EL (cell line): ENCODE results near the gene FGFR3.

Source experiments
- DNase-seq: peaks from one replicate; pipeline ENCODE4 v3.0.0-alpha.2; 2016

The FGFR3 gene

DNA sequence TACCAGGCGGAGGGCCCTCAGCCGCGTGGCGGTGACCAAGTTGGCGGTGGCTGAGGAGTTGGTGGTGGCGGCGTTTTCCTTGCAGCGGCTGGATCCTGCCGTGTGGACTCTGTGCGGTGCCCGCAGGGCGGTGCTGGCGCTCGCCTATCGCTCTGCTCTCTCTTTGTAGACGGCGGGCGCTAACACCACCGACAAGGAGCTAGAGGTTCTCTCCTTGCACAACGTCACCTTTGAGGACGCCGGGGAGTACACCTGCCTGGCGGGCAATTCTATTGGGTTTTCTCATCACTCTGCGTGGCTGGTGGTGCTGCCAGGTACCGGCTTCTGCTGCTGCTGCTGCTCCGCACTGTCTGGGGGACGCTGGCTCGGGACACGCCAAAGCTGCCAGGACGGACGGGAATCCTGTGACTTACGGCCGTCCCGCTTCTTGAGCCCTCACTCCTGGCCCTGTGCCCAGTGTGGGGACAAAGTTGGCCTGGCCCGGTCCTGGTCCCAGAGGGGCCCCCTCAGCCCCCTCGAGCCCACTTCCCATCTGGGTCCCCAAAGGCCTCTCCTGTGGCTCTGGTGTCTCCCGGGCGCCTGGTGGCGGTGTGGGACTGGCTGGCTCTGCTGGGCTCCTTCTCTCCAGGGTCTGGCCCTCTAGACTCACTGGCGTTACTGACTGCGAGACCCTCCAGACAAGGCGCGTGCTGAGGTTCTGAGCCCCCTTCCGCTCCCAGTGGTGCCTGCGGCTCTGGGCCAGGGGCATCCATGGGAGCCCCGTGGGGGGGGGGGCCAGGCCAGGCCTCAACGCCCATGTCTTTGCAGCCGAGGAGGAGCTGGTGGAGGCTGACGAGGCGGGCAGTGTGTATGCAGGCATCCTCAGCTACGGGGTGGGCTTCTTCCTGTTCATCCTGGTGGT lies 10.7 kb downstream of the FGFR3 start:
- no peak for DNase-seq

DNA sequence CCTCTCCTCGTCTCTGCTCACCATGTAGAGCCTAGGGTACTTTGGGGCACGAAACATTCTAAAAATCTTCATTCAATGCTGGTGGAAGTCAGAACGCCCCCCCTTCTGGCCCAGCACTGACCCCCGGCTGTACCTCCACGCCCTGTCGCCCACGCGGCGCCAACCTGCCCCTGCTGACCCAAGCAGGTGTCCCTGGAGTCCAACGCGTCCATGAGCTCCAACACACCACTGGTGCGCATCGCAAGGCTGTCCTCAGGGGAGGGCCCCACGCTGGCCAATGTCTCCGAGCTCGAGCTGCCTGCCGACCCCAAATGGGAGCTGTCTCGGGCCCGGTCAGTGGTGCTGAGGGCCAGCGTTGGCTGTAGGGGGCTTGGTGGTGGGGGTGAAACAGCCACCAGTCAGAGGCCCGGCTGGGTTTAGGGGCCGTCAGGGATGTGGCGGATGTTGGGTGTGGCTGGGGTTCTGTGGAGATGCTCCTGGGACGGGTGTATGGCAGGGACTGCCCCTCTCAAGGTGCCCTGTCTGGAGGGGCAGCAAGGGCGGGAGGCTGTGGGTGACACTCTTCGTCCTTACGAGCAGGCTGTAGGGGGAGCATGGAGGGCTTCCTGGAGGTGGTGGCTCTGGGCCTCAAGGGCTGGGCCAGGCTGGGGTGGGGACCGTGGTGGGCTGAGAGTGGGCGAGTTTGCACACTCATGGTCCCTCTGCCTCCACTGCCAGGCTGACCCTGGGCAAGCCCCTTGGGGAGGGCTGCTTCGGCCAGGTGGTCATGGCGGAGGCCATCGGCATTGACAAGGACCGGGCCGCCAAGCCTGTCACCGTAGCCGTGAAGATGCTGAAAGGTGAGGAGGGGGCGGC lies 11.8 kb downstream of the FGFR3 start:
- DNase-seq, result no peak

DNA sequence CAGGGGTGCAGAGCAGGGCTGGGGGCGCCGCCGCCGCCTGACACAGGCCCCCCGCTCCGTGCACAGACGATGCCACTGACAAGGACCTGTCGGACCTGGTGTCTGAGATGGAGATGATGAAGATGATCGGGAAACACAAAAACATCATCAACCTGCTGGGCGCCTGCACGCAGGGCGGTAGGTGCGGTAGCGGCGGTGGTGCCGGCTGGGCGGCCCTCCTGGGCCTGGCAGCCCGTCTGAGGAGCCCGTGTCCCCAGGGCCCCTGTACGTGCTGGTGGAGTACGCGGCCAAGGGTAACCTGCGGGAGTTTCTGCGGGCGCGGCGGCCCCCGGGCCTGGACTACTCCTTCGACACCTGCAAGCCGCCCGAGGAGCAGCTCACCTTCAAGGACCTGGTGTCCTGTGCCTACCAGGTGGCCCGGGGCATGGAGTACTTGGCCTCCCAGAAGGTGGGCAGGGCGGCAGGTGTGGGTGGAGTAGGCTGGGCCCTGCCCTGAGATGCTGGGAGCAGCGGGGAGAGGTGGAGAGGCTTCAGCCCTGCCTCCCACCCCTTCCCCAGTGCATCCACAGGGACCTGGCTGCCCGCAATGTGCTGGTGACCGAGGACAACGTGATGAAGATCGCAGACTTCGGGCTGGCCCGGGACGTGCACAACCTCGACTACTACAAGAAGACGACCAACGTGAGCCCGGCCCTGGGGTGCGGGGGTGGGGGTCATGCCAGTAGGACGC lies 12.6 kb downstream of the FGFR3 start:
- no peak for DNase-seq

DNA sequence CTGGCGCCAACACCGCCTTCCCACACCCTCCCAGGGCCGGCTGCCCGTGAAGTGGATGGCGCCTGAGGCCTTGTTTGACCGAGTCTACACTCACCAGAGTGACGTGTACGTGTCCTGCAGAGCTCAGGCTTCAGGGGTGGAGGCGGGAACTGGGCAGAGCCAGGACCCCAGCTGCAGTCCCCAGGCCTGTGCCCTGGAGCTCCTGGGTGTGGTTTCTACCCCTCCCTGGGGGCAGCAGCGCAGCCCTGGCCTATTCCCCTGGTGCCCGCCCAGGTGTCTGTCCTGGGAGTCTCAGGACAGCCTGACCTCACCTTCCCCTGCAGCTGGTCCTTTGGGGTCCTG lies 13.1 kb downstream of the FGFR3 start:
- DNase-seq, result no peak

DNA sequence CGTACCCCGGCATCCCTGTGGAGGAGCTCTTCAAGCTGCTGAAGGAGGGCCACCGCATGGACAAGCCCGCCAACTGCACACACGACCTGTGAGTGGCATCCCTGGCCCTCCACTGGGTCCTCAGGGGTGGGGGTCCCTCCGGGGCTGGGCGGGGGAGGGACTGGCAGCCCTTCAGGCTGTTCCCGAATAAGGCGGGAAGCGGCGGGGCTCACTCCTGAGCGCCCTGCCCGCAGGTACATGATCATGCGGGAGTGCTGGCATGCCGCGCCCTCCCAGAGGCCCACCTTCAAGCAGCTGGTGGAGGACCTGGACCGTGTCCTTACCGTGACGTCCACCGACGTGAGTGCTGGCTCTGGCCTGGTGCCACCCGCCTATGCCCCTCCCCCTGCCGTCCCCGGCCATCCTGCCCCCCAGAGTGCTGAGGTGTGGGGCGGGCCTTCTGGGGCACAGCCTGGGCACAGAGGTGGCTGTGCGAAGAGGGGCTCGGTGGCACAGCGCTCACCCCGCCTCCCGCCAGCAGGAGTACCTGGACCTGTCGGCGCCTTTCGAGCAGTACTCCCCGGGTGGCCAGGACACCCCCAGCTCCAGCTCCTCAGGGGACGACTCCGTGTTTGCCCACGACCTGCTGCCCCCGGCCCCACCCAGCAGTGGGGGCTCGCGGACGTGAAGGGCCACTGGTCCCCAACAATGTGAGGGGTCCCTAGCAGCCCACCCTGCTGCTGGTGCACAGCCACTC lies 13.7 kb downstream of the FGFR3 start:
- no peak for DNase-seq

DNA sequence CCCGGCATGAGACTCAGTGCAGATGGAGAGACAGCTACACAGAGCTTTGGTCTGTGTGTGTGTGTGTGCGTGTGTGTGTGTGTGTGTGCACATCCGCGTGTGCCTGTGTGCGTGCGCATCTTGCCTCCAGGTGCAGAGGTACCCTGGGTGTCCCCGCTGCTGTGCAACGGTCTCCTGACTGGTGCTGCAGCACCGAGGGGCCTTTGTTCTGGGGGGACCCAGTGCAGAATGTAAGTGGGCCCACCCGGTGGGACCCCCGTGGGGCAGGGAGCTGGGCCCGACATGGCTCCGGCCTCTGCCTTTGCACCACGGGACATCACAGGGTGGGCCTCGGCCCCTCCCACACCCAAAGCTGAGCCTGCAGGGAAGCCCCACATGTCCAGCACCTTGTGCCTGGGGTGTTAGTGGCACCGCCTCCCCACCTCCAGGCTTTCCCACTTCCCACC lies 14.3 kb downstream of the FGFR3 start:
- no peak for DNase-seq

DNA sequence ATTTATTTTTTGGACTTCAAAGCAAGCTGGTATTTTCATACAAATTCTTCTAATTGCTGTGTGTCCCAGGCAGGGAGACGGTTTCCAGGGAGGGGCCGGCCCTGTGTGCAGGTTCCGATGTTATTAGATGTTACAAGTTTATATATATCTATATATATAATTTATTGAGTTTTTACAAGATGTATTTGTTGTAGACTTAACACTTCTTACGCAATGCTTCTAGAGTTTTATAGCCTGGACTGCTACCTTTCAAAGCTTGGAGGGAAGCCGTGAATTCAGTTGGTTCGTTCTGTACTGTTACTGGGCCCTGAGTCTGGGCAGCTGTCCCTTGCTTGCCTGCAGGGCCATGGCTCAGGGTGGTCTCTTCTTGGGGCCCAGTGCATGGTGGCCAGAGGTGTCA lies 15.3 kb downstream of the FGFR3 start:
- DNase-seq, result no peak

DNA sequence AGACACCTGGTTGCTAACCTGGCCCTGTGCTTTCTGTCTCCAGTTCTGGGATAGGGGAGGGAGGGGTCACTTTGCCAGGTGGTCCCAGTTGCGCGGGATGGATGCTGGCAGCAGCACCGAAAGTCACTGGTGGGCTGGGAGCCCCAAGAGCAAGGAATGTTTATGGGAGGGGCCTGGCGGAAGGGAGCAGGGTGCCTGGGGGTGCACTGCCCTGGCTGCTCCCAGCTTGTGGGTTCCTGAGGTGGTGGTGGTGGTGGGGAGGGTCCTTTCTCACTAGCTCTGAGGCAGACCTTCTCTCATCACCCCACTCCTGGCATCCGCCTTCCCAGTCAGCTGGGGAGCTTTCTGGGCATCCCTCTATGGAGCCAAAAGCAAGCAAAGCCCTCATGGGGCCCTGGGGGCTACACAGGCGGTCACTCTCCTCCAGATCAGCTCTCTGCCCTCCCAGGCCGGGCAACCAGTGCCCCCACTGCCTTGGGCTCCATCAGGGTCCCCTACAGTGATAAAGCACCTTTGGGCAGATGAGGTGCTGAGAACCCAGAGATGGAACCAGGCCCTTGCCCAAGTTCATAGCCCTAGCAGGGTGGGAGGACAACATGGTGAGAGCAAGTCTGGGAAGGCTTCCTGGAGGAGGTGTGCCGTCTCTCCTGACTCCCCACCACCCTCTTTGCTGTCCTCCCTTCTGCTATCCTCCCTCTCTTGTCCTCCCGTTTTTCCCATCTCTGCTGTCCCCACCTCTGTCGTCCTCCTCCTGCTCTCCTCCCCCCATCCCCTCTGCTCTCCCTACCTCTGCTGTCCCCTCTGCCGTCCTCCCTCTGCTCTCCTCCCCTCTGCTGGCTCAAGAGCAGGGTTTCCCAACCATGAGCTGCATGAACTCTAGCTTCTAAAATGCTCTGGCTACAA lies 16.0 kb downstream of the FGFR3 start:
- no peak for DNase-seq

DNA sequence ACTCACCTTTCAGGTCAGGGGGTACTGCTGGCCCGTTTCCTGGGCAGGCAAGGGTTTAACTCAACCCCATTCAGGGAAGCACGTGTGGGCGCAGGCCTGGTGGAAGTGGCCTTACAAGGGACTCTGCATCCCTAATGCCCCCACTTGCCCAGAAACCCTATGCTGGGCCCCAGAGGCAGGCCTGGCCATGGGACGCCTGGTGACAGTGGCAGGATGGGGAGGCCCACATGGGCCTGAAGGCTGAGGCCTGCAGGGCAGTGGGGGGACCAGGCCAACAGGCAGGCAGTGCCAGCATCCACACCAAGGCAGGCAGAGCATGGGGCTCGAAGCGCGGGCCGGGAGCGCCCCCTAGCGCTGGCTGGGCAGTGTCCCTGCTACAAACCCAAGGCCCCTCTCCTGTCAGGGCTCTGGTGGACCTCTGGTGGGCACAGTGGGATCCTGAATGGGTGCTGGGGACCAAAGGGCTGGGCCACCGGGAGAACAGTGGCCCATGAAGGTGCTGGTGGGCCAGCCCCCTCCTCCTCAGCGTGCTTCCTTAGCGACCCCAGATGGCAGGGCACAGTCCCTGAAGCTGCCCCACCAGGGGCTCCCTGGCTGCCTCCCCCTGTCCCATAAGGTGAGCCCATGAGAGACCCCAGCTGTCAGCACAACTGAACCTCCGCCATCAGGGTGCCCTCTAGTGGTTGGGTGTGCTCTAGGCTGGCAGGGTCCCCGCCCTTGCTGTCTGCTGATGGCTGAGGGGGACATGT lies 16.8 kb downstream of the FGFR3 start:
- DNase-seq, result peak; percentile 62

DNA sequence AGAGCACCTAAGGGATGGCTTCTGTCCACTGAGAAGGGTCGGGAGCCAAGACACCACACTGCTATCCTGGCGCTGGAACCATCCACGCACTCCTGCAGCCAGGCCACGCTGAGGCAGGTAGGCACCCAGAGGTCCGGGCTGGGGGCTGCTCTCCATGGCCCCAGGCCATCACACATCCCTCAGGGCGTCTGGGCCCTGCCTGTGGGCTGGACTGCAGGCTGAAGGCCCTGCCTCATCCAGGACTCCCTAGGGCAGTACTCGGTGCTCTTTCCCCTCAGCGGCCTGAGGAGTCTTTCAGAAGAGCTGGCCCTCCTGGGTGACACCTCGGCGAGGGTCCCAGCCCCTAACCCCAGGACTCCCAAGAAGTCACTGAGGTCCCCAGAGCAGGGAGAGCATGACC lies 17.7 kb downstream of the FGFR3 start:
- DNase-seq, result no peak

DNA sequence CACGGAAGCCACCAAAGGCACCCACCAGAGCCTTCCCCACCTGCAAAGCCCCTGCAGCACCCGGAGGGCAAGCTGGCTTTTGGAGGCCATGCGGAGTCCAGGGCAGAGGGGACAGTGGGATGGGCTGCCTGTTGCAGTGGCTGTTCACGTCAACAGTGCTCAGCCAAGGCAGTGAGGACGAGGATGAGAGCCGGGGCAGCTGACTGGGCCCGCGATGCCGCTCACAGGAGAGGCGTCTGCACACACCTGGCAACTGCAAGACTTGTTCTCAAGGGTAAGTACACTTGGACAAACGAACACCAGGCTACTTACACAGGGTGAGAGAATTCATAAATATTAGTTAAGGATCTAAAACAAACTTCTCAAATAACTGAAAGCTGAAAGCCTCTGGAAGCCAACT lies 19.6 kb downstream of the FGFR3 start:
- no peak for DNase-seq

DNA sequence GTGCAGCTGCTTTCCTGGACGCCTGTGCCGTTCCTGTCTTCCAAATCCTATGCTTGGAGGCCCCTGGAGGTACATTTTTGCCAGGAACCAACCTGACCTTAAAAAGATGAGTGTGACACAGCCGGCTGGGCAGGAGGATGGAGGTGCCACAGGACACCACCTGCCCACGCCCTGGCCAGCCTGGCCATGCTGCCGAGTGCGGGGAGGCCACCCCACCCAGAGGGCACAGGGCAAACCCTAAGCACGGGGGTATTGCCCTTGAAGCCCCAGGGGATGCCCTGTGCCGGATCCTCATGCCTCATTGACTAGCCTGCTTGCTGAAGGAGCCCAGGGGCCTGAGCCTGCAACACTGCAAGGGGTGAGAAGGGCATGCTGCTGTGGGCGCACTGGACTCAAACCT lies 20.1 kb downstream of the FGFR3 start:
- no peak for DNase-seq

DNA sequence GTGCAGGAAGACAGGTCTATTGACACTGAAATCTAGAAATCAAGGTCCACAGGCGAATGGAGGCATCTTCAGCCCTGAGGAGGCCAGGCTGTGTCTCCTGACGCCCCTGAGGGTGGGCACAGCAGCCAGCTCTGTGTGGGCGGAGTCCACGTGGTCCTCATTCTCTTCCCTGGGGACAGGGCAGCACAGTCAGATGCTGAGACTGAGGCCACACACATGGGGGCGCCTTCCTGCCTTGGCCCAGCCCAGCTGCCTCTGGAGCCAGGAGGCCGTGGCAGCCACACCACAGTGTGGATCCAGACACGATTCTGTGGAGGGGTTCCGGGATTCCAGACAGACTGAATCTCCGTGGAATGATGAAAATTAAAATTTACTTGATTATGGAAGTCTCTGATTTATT lies 20.8 kb downstream of the FGFR3 start:
- DNase-seq, result no peak

DNA sequence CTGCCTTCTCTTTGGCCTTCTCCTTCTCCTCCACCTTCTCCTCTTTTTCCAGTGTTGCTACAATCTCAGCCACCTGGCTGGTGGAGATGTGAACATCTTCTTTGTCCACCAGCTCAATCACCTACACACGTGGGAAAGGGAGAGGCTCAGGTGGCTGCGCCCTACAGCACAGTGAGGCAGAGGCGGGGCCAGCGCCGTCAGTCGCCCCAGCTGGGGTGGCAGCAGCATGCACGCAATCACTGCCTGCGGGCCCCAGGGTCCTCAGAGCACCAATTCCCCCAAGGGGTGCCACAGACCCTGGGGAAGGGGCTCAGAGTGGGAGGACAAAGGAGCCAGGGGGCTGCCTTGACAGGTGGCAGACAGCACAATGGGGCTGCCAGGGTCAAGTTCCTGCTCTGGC lies 21.4 kb downstream of the FGFR3 start:
- DNase-seq, result no peak

DNA sequence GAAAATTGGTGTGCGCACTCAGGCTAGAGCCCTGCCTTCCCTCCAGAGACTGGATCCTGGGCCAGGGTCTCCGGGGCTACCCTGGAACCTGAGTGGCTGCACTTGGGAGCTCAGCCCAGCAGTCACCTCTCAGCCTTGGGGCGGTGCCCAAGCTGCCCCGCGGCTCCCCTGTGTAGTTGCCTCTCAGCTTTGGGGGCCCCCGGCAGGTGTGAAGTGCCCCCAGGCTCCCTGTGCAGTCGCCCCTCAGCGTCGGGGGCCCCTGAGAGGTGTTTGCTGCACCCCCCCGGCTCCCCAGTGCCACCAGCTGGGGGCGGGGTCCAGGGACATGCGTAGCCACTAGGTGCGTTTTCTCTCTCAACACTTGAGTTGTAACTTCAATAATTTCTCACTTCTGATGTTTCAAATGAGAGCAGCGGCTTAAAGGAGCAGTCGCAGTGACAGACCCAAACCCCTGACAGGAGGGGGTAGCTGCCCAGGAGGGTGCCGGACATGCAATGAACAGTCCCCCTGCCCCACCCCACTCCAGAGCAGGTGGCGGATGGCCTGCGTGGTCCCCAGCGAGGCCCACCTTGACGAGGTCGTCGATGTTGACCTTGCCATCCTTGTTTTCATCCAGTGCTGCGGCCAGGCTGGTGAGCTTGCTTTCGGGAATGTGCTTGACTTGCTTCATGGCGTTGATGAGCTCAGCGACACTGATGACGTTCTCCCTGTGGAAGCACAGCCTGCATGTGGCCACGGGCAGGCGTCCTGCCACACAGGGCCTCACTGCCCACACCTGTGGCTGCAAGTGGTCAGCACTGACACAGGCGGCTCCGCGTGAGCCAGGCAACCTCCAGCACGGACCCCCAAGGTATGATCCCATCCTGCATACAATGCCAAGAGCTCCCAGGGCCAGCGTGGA lies 22.3 kb downstream of the FGFR3 start:
- no peak for DNase-seq

DNA sequence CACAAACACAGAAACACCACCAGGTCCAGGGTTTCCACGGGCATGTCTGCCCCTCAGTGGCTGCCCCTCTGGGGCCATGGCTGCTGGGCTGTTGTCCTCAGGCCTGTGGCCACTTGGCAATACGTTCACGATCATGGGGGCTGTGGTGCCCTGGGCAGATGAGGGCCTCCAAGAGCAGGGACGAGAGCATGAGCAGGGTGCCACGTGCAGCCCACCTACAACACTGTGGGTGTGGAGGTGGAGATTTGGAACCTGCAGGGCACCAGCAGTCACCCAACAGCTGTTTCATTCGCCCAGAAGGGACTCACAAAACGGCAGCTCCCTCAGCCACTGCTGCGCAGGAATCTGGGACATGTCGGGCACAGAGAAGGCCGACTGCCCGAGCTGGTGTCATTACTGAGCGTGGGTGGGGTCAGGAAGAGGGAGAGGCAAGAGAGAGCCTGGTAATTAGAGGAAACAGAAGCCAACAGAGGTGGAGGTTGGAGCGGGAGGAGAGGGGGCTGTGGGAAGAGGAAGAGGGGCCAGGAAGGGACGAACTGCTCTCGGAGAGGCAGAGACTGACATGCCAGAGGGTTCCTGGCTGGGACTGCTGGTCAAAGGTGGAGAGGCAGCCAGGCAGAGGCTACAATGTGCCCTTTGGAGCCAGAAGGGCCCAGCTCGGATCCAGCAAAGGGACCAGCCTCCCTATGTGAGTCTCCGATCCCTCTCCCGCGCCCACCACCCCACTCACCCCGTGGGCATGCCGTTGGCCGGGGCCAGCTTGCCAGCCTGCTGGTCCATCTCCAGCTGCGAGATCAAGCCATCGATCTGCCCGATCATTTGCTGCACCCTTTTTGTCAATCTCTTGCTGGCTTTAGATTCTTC lies 23.1 kb downstream of the FGFR3 start:
- DNase-seq, result no peak

DNA sequence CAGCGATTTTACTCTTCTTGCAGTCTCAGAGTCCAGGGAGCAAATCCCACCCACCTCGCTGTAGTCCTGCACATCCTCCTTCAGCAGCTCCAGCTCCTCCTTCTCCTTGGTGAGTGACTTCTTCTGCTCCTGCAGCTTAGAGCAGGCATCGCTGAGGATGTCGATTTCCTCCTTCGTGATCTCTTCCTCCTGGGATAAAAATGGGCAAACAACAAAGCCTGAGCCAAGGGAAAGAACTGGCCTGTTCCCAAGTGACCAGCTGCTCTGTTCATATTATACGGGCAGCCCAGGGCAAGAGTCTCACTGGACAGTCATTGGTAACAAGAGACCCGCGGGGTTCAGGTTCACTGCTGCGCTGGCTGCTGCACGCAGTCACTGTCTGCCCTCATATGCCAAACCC lies 26.2 kb downstream of the FGFR3 start:
- DNase-seq, result no peak

DNA sequence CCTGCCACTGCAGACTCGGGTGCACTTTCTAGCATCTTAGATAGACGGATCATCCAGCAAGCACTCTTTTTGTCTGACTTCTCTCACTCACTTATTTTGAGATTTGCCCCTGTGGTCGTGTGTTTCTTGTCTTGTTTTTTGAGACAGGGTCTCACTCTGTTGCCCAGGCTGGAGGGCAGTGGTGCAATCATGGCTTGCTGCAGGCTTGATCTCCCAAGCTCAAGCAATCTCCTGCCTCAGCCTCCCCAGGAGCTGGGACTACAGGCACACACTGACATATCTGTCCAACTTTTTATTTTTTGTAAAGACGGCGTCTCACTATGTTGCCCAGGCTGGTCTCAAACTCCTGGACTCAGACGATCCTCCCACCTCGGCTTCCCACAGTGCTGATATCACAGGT lies 26.7 kb downstream of the FGFR3 start:
- DNase-seq, result no peak
